C1 segment of cervical spinal cord (tissue), 14 donors: Measurements from ENCODE around the gene WASF1.
"Not testable (repeated sequence)": the region's sequence is repeated elsewhere in the genome, so short reads cannot be mapped to it uniquely, and the experiment has no call there.

ENCODE experiments used
- DNase-seq, 14 donors: peaks; one replicate each; lab custom pipeline; 2025; lab: John Stamatoyannopoulos, UW

WASF1 gene

DNA sequence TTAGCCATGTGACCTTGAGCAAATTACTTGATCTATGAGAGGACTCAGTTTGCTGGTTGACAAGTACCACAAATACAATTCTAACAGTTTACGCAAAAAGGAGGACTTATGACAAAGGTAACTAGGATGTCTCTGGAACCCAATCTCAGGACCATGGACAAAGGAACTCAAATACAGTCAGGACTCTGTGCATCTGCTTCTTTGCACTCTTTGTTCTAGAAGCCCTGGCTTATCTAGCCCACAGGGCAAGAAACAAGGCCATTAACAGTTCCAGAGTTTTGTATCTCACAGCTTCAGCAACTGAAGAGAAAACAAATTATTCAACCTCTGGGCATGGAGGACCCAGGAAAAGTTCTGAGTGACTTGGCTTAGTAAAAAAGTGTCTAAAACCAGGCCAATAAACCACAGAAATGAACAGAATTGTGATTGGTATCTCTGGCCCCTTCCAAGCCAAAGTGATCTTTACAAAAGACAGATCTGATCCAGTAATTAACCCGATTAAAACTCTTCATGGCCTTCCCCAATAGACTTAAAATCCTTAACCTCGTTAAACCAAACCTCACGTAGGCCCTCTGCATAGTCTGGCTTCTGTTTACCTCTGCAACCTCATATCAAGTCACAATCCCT lies 5.9 kb downstream of the WASF1 start:
- peak in 1 of 14 donors; percentile 12 for DNase-seq

DNA sequence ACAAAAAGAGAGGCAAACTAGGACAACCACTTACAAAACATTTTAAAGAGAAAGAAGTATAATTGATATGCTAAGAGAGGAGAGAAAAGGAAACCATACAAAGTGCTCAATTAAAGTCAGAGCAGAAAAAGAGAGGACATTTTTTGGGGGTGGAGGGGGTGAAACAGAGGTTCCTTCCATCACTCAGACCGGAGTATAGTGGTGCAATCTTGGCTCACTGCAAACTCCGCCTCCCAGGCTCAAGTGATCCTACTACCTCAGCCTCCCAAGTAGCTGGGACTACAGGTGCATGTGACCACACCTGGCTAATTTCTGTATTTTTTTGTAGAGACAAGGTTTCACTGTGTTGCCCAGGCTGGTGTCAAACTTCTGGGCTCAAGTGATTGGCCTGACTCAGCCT lies 9.4 kb downstream of the WASF1 start:
- no peak for DNase-seq

DNA sequence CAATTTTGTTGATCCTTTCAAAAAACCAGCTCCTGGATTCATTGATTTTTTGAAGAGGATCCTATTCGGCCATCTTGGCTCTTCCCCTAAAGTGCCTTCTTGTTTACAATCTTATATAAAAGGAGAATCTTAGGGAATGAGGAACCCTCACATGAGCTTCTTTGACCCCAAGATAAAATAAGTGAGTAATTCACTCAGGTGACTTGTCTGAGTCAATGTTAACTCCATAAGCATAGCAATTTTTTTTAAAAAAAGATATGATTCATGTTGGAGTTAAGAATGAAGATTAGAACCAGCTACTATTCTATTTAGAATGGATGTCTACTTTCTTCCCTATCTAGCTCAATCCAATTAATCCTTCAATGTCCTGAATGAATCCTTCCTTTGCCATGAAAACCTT lies 21.0 kb downstream of the WASF1 start:
- no peak for DNase-seq

DNA sequence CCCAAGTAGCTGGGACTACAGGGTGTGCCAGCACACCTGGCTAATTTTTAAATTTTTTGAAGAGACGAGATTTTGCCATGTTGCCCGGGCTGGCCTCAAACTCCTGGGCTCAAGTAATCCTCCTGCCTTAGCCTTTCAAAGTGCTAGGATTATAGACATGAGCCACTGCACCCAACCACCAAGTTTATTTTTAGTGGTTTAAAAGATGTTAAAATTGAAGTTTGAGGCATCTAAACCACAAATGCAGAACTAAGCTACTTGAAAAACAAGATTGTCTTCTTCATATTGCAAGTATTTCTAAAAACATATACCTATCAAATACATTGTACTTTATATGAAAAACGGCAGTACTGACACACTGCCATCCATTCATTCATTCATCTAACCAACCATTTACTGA lies 31.6 kb downstream of the WASF1 start:
- no peak for DNase-seq

DNA sequence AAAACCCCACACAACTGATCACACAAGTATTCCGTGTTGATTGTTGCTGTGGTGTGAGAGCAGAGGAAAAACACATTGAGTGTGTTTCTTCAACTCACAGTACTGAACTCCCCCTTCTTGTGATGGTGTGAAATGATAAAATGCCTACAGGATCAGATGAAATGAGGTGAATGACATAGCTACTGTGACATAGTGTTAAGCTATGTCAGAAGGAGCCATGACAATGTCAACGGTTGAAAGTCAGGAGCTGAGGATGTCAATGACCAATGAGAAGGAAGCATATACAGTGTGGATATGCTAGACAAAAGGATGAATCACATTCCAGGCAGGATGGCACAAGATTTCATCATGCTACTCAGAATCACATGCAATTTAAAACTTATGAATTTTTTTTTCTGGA lies 38.8 kb downstream of the WASF1 start:
- no peak for DNase-seq

DNA sequence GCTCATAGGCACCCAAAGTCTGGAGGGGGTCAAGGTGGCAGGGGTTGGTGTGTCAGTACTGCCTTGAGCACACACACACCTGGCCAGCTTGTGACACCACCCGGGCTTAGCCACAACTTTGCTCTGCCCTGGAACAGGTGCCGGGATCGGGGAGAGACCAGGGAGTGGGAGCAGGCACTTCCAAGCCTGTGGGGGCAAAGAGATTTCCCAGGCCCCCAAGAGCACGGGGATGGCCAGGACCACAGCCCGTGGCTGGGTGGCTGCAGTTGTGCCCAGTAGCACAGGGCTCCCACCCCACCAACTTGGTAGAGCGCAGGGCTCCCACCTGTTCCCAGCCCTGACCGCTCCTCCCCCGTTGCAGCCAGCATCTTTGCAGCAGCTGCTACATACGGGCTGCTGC lies 40.4 kb downstream of the WASF1 start:
- no peak for DNase-seq

DNA sequence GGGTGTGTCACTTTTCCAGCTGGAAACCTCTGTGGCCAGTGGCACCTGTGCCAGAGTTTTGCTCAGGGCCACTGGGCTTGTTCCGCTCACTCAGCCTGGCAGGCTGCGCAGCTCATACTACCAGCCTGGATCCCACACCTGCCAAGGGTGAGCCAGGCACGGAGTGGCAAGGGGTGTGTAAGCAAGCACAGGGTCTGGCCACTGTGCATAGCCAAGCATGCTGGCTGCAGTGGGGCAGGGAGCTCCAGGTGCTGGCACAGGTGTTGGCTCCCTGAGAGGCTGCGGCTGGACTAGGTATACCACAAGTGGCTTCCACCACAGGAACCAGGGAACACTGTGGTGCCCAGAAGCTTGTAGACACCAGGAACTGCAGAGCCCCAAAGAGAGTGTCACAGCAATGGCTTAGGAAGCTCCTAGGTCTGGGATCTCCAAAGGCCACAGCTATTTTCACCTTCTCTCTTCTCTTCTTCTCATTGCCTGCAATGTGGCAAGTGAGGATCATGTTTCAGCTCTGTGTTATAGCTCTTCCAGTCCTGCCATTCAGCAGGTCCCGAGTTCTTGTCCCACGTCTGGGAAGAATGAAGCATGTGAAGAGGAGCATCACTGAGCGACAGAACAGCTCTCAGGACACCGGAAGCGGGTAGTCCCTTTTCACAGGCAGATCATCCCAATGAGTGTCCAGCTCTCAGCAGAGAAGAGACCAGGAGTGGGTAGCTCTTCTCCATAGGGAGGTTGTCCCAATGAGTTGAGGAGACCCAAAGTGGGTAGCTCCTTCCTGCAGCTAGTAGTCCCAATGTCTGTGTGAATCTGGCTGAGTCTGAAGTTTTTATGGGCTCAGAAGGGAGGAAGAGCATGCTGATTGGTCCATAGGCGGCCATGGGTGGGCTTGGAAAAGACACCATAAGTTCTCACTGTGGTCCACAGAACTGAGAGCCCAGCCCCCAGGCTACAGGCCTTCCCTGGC lies 41.3 kb downstream of the WASF1 start:
- no peak for DNase-seq

DNA sequence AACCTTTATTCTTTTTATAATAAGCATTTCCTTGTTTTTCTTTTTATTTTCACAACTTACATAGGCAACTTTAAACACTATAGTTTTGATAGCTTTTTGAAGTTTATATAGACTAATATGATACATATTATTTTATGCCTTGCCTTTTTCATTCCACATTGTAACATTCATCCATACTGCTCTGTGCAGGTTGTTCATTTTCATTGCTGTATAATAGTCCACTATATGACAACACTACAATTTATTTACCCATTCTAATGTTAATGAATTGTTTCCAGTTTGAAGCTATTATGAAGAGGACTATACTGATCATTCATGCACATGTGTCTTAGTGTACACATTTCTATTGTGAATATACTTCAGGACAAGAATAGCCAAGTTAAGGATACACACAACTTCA lies 49.1 kb downstream of the WASF1 start:
- no peak for DNase-seq

DNA sequence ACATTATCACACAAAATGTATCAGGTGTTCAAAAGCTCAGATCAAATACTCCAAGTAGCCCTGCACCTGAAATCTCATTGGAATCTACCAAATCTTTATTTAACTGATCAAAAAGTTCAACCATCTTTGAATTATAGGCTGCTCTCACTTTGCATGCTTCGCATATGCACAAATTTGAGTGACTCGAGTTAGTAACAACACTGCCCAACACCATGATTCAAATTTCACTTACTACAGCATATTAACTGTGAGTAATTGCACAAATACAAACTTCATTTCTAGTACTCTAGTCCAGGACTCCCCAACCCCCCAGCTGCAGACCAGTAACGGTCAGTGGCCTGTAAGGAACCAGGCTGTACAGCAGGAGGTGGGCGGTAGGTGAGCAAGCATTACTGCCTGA lies 51.1 kb downstream of the WASF1 start:
- peak in 1 of 14 donors; percentile 5 for DNase-seq

DNA sequence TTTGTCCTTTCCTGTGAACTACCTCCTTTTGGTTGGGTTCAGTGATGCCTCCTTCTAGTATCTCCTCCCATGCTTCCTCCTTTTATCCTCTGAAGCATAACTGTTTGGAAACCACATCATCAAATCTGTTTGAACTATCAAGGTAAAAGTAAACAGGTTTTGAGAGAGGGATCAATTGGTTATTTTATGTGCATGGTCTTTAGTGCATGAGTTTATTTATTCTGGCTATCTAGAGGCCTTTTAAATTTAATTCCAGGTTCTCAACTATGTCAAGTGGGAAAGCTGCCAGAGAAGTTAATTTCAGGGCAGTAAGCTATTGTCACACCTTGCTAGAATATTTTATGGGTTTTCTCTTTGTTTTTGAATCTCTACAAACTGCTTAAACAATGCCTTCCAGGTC lies 54.1 kb downstream of the WASF1 start:
- no peak for DNase-seq

DNA sequence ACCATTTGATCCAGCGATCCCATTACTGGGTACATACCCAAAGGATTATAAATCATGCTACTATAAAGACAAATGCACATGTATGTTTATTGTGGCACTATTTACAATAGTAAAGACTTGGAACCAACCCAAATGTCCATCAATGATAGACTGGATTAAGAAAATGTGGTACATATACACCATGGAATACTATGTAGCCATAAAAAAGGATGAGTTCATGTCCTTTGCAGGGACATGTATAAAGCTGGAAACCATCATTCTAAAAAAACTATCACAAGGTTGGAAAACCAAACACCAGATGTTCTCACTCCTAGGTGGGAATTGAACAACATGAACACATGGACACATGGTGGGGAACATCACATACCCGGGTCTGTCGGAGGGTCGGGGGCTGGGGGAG lies 57.8 kb downstream of the WASF1 start:
- DNase-seq: not testable (repeated sequence)

DNA sequence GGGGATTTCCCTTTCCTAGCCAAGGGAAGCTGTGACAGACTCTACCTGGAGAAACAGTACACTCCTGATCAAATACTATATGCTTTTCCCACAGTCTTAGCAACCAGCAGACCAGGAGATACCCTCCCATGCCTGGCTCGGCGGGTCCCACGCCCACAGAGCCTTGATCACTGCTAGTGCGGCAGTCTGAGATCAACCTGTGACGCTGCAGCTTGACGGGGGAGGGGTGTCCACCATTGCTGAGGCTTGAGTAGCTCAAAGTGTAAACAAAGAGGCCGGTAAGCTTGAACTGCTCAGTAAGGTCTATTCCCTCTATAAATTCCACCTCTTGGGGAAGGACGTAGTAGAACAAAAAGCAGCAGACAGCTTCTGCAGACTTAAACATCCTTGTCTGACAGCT lies 63.2 kb downstream of the WASF1 start:
- DNase-seq: no peak

DNA sequence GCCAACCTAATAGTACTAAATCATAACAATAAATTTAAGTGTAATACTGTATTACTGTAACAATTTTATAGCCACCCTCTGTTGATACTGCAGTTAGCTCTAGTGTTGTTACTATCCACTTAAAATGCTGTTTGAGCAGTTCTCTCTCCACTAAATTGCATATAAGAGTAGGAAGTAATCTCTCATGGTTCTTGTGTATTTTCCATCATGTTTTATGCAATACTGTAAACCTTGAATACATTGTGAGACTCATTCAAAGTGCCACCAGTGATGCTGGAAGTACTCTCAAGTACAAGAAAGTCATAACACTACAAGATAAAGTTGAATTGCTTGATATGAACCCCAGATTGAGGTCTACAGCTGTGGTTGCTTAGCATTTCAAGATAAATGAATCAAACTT lies 65.5 kb downstream of the WASF1 start:
- DNase-seq: no peak

DNA sequence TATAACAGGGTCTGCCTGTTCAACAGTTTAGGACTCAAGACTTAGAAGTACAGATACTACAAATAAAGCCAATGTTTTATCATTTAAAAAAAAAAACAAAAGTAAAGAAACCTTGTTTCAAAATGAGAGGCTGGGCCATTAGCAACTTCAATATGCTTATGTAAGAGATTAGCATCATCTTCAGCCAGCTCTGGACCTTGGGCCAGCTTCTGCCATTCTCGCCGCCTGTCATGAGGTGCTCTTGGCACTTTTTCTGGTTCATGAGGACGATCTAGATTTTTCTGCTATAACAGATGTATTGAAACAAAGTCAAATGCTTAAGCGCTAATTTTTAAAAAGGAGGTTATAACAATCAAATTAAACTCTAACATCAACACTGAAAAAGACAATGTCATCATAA lies 74.2 kb downstream of the WASF1 start:
- peak in 1 of 14 donors; percentile 33 for DNase-seq

DNA sequence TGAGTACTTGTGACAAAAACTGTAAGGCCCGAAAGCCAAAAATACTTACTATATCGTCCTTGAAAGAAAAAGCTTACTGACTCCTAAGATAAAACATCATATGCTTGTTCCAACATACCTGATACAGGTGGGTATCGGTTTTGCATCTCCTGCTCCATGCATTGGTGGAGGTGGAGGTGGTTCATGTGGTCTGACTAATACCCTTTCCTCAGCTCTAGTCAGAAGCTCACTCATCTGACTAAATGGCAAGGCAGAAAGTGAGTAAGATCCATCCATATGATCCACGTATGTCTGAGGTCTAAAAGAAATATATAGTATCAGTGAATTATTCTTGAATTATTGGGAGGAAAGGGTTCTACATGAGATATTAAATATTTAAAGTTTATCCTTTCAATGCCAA lies 76.2 kb downstream of the WASF1 start:
- DNase-seq: no peak

DNA sequence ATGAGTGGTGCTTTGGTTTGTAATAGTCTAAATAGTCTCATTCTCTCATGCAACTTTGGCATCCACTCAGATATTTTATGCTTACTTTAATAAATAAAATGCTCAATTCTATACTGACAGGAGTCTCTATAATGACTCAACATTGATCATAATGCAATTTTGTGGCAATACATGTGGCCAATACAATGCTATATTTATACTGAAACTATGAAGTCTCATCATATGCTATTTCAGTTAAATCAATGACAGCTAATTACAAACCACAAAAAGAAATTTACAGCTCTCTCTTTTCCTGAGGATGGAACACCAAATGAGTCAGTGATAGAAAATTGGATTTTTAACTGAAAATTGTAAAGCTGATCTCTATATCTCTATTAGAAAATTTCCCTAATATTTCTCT lies 77.1 kb downstream of the WASF1 start:
- DNase-seq: no peak

DNA sequence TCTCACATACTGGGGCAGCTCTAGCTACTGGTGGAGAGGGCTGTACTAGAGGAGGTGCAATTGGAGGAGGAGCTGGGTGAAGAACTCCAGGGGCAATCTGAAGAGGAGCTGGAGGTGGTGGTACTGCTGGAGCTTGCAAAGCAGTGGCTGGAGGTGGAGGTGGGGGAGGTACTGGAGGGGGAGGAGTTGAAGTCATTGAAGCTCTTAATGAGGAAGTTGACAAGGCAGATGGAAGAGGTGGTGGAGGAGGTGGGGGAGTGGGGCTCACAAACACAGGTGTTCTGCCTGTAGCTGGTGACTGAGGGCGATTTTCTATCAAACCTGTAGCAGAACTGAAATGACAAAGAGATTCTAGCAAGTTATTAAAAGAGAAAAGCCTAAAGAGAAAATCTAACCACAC lies 77.6 kb downstream of the WASF1 start:
- DNase-seq: no peak

DNA sequence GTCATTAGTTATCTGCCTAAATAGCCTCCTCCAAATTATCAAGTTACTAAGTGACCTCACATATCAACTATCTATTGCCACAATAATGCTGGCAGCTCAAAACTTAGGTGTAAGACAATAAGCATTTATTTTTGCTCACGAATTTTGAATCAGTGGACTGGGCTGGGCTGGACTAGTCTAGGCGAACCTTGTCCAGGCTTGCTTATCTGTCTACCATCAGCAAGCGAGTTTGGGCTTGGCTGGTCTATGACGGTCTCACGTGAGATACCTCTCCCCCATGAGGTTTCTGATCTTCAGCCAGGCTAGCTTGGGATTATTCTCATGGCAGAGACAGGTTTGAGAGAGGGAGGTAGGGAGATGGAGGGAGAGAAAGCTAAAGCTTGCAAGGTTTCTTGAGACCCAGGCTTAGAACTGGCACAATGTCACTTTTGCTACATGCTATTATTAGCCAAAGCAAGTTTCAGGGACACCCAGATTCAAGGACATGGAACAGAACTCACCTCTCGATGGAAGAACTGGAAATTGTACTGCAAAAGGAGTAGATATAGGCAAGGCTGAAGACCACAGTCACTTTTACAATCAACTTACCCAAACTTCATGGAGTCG lies 80.9 kb downstream of the WASF1 start:
- DNase-seq: no peak

DNA sequence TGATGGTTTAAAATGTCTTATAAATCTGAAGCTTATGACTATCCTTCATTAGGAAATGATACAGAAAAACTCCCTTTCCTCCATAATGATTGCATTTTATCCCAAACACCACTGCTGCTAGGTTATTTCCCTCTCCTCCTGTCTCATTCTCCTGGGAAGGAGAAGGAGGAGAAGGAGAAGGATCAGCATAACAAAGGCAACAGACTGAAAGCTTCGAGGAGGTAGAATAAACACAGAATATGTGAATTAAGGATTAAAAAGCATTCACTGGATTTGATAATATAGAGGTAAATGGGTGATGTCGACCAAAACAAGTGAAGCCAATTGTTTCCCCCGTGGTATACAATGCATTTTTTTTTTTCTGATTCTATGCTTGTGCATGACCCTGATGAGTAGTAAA lies 82.0 kb downstream of the WASF1 start:
- DNase-seq: no peak

DNA sequence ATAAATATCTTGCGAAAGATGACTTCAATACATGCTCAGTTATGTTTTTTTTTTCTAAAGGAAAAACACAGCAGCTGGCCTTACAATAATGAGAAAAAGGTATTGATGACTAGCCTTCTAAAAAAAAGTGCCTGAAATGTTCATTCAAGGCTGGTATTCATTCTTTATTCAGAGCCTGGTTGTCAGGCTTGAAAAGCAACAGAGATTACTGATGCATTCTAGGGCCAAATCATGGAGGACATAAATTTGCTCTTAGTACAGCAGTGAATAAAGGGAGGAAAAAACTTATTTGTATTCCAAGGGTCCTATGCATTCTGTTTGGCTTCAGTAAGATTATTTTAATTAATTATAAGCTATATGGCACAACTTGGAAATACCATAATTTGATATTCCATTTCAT lies 83.5 kb downstream of the WASF1 start:
- DNase-seq: no peak

DNA sequence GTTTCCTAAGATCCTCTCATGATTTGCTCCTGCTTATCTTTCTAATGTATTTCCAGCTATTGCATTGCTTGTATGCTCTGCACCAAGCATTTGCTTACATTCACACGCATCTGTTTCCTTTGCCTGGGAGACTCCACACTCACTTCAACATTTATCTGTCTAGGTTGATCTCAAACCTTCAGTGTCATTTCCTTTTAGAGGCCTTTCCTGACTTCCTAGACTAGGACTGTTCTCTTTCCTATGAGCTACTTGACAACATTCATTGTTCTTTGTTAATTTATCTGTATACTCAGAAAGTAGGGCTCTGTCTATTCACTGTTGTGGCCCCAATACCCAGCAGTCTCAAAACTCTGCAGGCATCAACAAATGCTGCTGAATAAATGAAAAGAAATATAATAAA lies 84.4 kb downstream of the WASF1 start:
- no peak for DNase-seq

DNA sequence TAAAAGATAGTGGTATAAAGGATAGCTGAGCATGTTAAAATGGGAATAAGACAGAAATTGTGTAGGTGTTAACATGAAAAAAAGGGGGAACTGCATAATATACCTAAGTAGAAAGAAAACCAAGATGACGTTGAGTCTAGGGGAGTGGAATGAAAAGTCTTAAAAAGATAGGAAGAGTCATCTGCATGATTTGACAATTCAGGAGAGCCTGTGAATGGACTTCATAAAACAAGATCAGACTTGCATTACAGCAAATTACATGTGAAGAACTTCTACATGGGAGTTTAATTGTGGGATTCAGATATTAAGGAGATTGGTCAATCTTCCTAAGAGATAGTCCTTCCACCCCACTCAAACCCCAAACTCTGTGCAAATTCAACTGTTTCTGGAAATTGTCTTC lies 85.5 kb downstream of the WASF1 start:
- DNase-seq: no peak

DNA sequence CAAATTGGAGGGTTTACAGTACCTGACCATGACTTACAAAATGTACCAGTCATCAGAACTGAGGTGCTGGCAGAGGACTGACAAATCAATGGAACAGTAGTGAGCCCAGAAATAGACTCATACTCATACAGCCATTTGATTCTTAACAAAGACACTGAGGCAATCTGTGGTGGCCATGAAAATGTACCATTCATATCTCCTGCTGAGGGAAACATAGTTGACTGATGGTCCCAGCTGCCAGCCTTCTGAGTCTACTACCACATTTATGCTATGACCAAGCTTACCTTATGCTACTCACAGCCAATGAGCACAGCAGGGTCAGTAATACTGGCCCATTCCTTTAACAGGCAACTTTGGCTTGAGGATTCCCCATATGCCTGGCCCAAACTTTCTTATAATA lies 88.6 kb downstream of the WASF1 start:
- DNase-seq: no peak
